Stomach (tissue), 9 donors: ENCODE data around the gene CYP46A1. TPM values are rescaled to one million over a fixed set of nuclear protein-coding genes. Genes with fewer than 3 reads are reported as not detected.

Experiments
- DNase-seq, 2 donors: peaks; one replicate each; pipeline versions ENCODE4 v3.0.0 to v3.0.0-alpha.2; 2013 to 2019
- H3K27ac ChIP-seq, 5 donors: fragments of 200-600 bp in 4 of 5; sonication (generic) in 4 of 5; one replicate each; pipeline ENCODE4 v1.5.1; 2013 to 2019; ENCODE audit warnings: mild to moderate bottlenecking in 1 of 5, moderate library complexity in 1 of 5
- H3K27me3 ChIP-seq, 3 donors: fragments of 200-600 bp; sonication (generic); one replicate each; pipeline ENCODE4 v1.5.1; 2017 to 2019; ENCODE audit warnings: mixed run types in 1 of 3
- H3K36me3 ChIP-seq, 4 donors: fragments of 200-600 bp; sonication (generic); 1 replicate in 3 of 4; 2 replicates in 1 of 4; pipeline ENCODE4 v1.5.1; 2016 to 2019
- H3K4me1 ChIP-seq, 4 donors: fragments of 200-600 bp; sonication (generic); one replicate each; pipeline ENCODE4 v1.5.1; 2016 to 2019
- H3K4me3 ChIP-seq, 4 donors: fragments of 200-600 bp; sonication (generic) in 3 of 4; one replicate each; pipeline ENCODE4 v1.5.1; 2016 to 2019; ENCODE audit warnings: mild to moderate bottlenecking in 1 of 4
- H3K9me3 ChIP-seq, 4 donors: fragments of 200-600 bp; sonication (generic); one replicate each; pipeline ENCODE4 v1.5.1; 2016 to 2019
- EP300 ChIP-seq: sonication (generic); formaldehyde crosslinking; IDR thresholded peaks from one replicate; pipeline ENCODE4 v1.6.1; 2017; ENCODE audit warnings: antibody characterized with exemption
- POLR2A ChIP-seq, 4 donors: fragments of 450-650 bp; IDR thresholded peaks; one replicate each; pipeline ENCODE4 v1.6.1; 2016; ENCODE audit warnings: antibody characterized with exemption in 4 of 4, control low read depth in 2 of 4, mild to moderate bottlenecking in 1 of 4, moderate library complexity in 1 of 4
- POLR2AphosphoS5 ChIP-seq, 3 donors: sonication (generic); formaldehyde crosslinking; IDR thresholded peaks; one replicate each; pipeline ENCODE4 v1.6.1; 2016; ENCODE audit warnings: antibody characterized with exemption in 3 of 3
- WGBS, 5 donors: extraction: QIAGEN DNeasy Blood & Tissue Kit in 3 of 5; methylation state at CpG; one replicate each; pipeline versions ENCODE4 v1.1.5 to v1.1.7; 2013 to 2018; 5-methylcytosine and 5-hydroxymethylcytosine counted together
- intact Hi-C: fragments of 100-400 bp; cut with DNase I; formaldehyde crosslinking; loops from one replicate; pipeline ENCODE4 v1.15.1; 2023; ENCODE audit warnings: low total_unique reads
- polyA plus RNA-seq, 3 donors: library from polyadenylated mRNA; stranded (reverse); fragments of 200-250 nt; gene quantifications; one replicate each; pipeline ENCODE4 v1.2.3, GENCODE V29; 2013
- total RNA-seq, 5 donors: library from RNA; depleted of rRNA; stranded (reverse); fragments of >200 nt; gene quantifications; one replicate each; pipeline versions ENCODE4 v1.1.0 to v1.2.3, GENCODE V29; 2014 to 2016
- TF ChIP-seq, protein P1 (sequence below), 7 experiments: fragments of 450-650 bp in 4 of 7; fragments of 200-600 bp in 3 of 7; sonication (generic) in 3 of 7; IDR thresholded peaks; one replicate each; pipeline ENCODE4 v1.5.1; 2016 to 2019; ENCODE audit warnings: antibody characterized with exemption in 7 of 7, control low read depth in 2 of 7, mild to moderate bottlenecking in 1 of 7
- donor health status: healthy with polysubstance abuse.
- donor health status: Bipolar disorder and iron deficiency.
- donor health status: healthy.

CYP46A1 gene
- total and polyA plus RNA-seq, 8 donors, result 0.15 to 2.9 (median 0.92) TPM; not detected in 2

DNA sequence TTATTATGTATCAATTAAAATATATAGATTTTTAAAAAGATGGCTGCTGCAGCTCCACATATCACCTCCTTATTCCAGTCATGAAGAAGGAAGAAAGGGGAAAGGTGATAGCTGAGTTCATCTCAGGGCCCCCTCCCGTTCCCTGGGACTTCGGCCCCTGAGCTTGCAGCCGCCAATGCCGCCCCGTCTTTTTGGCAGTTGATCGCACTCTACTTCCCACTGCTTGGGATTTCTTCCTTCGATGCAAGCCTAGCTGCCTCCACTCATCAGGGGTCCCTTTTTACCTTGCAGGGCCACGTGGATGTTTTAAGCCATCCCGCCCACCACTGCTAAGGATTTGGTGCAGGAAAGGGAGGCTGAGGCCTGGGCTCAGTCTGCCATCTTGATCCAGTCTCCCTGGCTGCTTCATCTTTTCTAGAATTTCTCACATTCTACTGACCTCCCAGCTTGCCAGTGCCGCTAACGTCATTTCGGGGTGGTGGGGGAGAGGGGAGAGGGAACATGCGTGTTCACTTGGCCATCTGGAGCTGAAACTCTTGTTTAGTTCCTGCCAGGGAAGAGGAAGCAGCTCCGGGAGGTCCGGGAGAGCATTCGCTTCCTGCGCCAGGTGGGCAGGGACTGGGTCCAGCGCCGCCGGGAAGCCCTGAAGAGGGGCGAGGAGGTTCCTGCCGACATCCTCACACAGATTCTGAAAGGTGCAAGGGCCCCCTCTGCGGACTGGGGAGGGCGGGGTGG, 31.3 kb downstream of the CYP46A1 start:
- no peaks in the 10 kb centered on the region for H3K9me3 ChIP-seq
- H3K4me3 ChIP-seq, result no peak overlapping the region
- H3K27me3 ChIP-seq, result no peaks in the 10 kb centered on the region
- intact Hi-C loops, result no loop called here
- no peak overlapping the region for H3K27ac ChIP-seq
- WGBS, 5 donors, result 66 to 75% (median 70%) methylated on average over 24 of the region's 24 CpGs
- TF ChIP-seq POLR2AphosphoS5 (IDR thresholded peaks at IDR 0.05), result no peak
- no peak for TF ChIP-seq POLR2A (IDR thresholded peaks at IDR 0.05)
- no peak for TF ChIP-seq EP300
- TF ChIP-seq, protein P1, sequence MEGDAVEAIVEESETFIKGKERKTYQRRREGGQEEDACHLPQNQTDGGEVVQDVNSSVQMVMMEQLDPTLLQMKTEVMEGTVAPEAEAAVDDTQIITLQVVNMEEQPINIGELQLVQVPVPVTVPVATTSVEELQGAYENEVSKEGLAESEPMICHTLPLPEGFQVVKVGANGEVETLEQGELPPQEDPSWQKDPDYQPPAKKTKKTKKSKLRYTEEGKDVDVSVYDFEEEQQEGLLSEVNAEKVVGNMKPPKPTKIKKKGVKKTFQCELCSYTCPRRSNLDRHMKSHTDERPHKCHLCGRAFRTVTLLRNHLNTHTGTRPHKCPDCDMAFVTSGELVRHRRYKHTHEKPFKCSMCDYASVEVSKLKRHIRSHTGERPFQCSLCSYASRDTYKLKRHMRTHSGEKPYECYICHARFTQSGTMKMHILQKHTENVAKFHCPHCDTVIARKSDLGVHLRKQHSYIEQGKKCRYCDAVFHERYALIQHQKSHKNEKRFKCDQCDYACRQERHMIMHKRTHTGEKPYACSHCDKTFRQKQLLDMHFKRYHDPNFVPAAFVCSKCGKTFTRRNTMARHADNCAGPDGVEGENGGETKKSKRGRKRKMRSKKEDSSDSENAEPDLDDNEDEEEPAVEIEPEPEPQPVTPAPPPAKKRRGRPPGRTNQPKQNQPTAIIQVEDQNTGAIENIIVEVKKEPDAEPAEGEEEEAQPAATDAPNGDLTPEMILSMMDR (IDR thresholded peaks at IDR 0.05), result no peak
- H3K36me3 ChIP-seq, result no peaks in the 10 kb centered on the region
- H3K4me1 ChIP-seq, result no peaks in the 10 kb centered on the region
- no peak for DNase-seq

DNA sequence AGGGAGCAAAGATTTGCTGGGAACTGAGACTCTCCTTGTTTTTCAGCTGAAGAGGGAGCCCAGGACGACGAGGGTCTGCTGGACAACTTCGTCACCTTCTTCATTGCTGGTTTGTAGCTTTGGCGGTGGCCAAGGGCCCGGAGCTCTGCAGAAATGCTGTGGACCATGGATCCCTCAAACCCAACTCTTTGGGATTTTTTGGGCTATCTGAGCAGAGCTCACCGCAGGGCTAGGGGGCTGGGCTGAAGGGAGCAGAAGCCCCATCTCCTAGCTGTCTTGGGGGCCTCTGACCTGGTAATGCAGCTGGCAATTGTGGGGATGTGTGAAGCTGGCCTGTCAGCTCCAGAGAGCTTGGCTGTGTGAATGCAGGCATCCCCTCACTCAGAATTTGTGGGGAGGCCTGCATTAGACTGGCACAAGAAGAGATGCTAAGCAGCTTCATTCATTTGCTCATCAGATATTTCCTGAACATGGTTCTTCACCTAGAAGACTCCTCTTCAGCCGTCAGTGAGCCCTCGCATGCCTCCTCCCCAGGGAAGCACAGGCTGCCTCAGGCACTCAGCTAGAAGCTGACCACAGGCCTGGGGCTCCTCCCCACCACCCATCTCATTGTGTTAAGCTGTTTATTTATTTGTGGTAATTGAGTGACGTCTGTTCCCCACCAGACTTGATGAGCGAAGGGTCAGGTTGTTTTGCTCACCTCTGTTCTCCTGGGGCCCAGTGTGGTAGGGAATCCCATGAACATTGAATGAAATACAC, 32.2 kb downstream of the CYP46A1 start:
- Histone ChIP-seq H3K4me1 (no peaks in the 10 kb centered on the region), H3K4me3 (no peak overlapping the region), H3K36me3 (no peaks in the 10 kb centered on the region), H3K27me3 (no peaks in the 10 kb centered on the region), H3K9me3 (no peaks in the 10 kb centered on the region), H3K27ac (no peak overlapping the region)
- TF ChIP-seq, protein P1 (IDR thresholded peaks at IDR 0.05), result no peak
- TF ChIP-seq POLR2AphosphoS5 (IDR thresholded peaks at IDR 0.05) (no peak), EP300 (no peak), POLR2A (IDR thresholded peaks at IDR 0.05) (no peak)
- intact Hi-C loops, result no loop called here
- DNase-seq, result no peak
- 64 to 80% (median 76%) methylated on average over 9 to 10 of the region's 10 CpGs for WGBS, 5 donors

DNA sequence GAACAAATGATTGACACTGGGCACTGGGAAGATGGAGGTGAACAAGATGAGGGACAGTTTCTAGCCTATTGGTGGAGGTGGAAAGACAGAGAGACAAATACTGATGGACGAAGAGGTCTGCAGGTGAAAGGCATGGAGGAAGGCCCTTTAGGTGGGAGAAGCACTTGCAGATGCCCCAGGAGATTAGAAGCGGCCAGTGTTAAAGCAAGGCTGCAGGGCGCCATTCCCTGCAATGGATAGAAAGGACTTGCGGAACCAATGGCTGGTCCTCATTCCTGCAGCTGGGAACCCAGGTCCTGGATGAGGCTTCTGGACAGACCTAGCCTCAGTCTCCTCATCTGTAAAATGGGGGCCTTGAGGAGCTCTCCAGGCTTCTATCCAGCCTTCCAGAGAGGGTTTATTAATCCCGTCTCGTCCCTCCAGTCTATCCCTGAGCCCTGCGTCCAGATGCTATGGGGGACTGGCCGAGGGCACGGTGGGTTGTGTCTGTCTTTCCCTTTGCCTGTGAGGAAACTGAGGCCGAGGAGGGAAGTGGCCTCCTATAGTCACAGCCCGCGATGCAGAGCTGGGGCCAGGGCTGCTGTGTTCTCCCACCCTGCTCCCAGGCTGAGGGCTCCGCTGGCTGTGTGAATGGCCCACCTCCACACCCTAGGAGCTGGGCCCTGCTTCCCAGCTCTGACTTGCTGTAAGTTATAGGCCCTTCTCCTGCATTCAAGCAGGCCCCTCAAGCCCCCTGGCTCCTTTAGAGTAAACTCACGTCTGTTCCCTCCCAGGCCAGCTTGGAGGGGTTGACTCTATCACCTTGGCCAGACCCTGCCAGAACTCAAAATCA, 33.0 kb downstream of the CYP46A1 start:
- no peak for DNase-seq
- Histone ChIP-seq H3K36me3 (no peaks in the 10 kb centered on the region), H3K27me3 (no peaks in the 10 kb centered on the region), H3K9me3 (no peaks in the 10 kb centered on the region), H3K4me3 (no peak overlapping the region), H3K27ac (no peak overlapping the region), H3K4me1 (no peaks in the 10 kb centered on the region)
- intact Hi-C loops, result no loop called here
- 90 to 94% (median 91%) methylated on average over 13 to 14 of the region's 14 CpGs for WGBS, 5 donors
- TF ChIP-seq POLR2AphosphoS5 (IDR thresholded peaks at IDR 0.05) (no peak), EP300 (no peak), POLR2A (IDR thresholded peaks at IDR 0.05) (no peak)
- TF ChIP-seq, protein P1 (IDR thresholded peaks at IDR 0.05), result no peak

DNA sequence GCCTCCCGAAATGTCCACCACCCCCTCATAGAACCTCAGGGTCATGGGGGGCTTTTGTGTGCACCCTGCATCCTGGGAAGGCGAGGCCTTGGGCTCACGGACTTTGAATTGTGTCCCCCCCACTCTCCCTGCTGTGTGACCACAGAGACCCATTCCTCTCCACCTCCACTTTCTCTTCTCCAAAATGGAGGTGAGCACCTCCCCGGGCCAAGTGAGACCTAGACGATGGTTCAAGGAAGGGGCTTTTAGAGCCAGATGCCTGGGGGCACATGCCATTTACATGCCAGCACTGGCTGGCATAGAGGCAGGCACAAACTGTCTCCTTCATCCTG, 33.5 kb downstream of the CYP46A1 start:
- no peak overlapping the region for H3K27ac ChIP-seq
- H3K27me3 ChIP-seq, result no peaks in the 10 kb centered on the region
- H3K36me3 ChIP-seq, result no peaks in the 10 kb centered on the region
- no peaks in the 10 kb centered on the region for H3K9me3 ChIP-seq
- 71 to 85% (median 83%) methylated on average over 3 to 5 of the region's 5 CpGs for WGBS, 5 donors
- no peak overlapping the region for H3K4me3 ChIP-seq
- intact Hi-C loops, result no loop called here
- no peak for TF ChIP-seq POLR2A (IDR thresholded peaks at IDR 0.05)
- no peak for TF ChIP-seq POLR2AphosphoS5 (IDR thresholded peaks at IDR 0.05)
- TF ChIP-seq, protein P1 (IDR thresholded peaks at IDR 0.05), result no peak
- TF ChIP-seq EP300, result no peak
- no peak for DNase-seq
- H3K4me1 ChIP-seq, result no peaks in the 10 kb centered on the region
